Keratinocyte (primary cell): ENCODE results near the gene GPR15. TPM values are rescaled to one million over a fixed set of nuclear protein-coding genes. Genes with fewer than 3 reads are reported as not detected.

Experiments
- DNase-seq: peaks from one replicate; pipeline ENCODE4 v3.0.0-alpha.2; 2011; ENCODE audit warnings: low read depth, missing footprints, low spot score
- FAIRE-seq: peaks from 2 replicates; lab custom pipeline; 2011; peaks lifted over from hg19 to GRCh38; lab: Jason Lieb, UNC
- H2AFZ ChIP-seq: 2 replicates; pipeline ENCODE4 v1.6.0; 2012; ENCODE audit warnings: low read length, control low read depth, inconsistent platforms; ENCODE audit not compliant: control insufficient read depth
- H3K27ac ChIP-seq: 2 replicates; pipeline ENCODE4 v1.5.1; 2011; ENCODE audit warnings: low read length; ENCODE audit not compliant: control insufficient read depth, insufficient read depth
- H3K27me3 ChIP-seq: 3 replicates; pipeline ENCODE4 v1.6.0; 2011; ENCODE audit warnings: low read length; ENCODE audit not compliant: control insufficient read depth, insufficient read depth; ENCODE audit errors: extremely low read depth
- H3K36me3 ChIP-seq, 2 experiments: 2 replicates in 1 of 2; 3 replicates in 1 of 2; pipeline ENCODE4 v1.5.1; 2011; ENCODE audit warnings: low read length in 2 of 2, mild to moderate bottlenecking in 1 of 2; ENCODE audit not compliant: control insufficient read depth in 2 of 2, insufficient read depth in 2 of 2; ENCODE audit errors: extremely low read depth in 1 of 2
- H3K4me1 ChIP-seq: 3 replicates; pipeline ENCODE4 v1.5.1; 2011; ENCODE audit warnings: low read length; ENCODE audit not compliant: control insufficient read depth, insufficient read depth; ENCODE audit errors: extremely low read depth
- H3K4me2 ChIP-seq: 3 replicates; pipeline ENCODE4 v1.6.0; 2011; ENCODE audit warnings: low read depth, low read length; ENCODE audit not compliant: control insufficient read depth, insufficient read depth; ENCODE audit errors: extremely low read depth
- H3K4me3 ChIP-seq, 3 experiments: fragments of 200-600 bp in 1 of 3; sonication (generic) in 1 of 3; 2 replicates in 2 of 3; 3 replicates in 1 of 3; pipeline ENCODE4 v1.5.1; 2011 to 2016; ENCODE audit warnings: low read length in 3 of 3, mild to moderate bottlenecking in 3 of 3, control low read depth in 2 of 3, inconsistent platforms in 1 of 3, low read depth in 1 of 3, mixed read lengths in 1 of 3, mixed run types in 1 of 3, moderate library complexity in 1 of 3; ENCODE audit not compliant: control insufficient read depth in 2 of 3, insufficient read depth in 2 of 3; ENCODE audit errors: extremely low read depth in 1 of 3
- H3K79me2 ChIP-seq: 2 replicates; pipeline ENCODE4 v1.6.0; 2012; ENCODE audit warnings: low read length; ENCODE audit not compliant: control insufficient read depth, insufficient read depth
- H3K9ac ChIP-seq: 3 replicates; pipeline ENCODE4 v1.6.0; 2011; ENCODE audit warnings: low read length; ENCODE audit not compliant: control insufficient read depth, insufficient read depth; ENCODE audit errors: extremely low read depth
- H3K9me1 ChIP-seq: 3 replicates; pipeline ENCODE4 v1.6.0; 2011; ENCODE audit warnings: low read length; ENCODE audit not compliant: control insufficient read depth, insufficient read depth; ENCODE audit errors: extremely low read depth
- H3K9me3 ChIP-seq: 2 replicates; pipeline ENCODE4 v1.5.1; 2012; ENCODE audit warnings: low read depth, low read length; ENCODE audit not compliant: control insufficient read depth
- H4K20me1 ChIP-seq: 3 replicates; pipeline ENCODE4 v1.6.0; 2011; ENCODE audit warnings: low read length; ENCODE audit not compliant: control insufficient read depth, insufficient read depth; ENCODE audit errors: extremely low read depth
- CTCF ChIP-seq, 3 experiments: IDR thresholded peaks in 1 of 3; conservative IDR thresholded peaks in 1 of 3; optimal IDR thresholded peaks in 1 of 3; 2 replicates in 2 of 3; 3 replicates in 1 of 3; pipeline versions ENCODE3 to v1.5.1; 2011; ENCODE audit warnings: low read length in 3 of 3, mild to moderate bottlenecking in 3 of 3, moderate library complexity in 2 of 3, control low read depth in 1 of 3, inconsistent platforms in 1 of 3; ENCODE audit not compliant: insufficient read depth in 2 of 3; ENCODE audit errors: extremely low read depth in 1 of 3
- EZH2 ChIP-seq: IDR thresholded peaks from one replicate; pipeline ENCODE4 v1.6.1; 2012; ENCODE audit warnings: inconsistent platforms, mild to moderate bottlenecking, low read length, moderate library complexity
- dilution Hi-C: fragments of 300-500 bp; cut with MboI; formaldehyde crosslinking; loops from one replicate; pipeline ENCODE4 v1.7.0; 2020; ENCODE audit warnings: low sequenced_read_pairs; ENCODE audit not compliant: extremely low pct_ligation_motif_present
- polyA plus RNA-seq, 5 experiments: library from polyadenylated mRNA; depleted of rRNA in 3 of 5; stranded (reverse) in 3 of 5; stranded (forward) in 1 of 5; unstranded in 1 of 5; fragments of >200 nt; gene quantifications; 1 replicate in 1 of 5; 2 replicates in 3 of 5; 3 replicates in 1 of 5; pipeline versions ENCODE4 v1.2.1 to v1.2.3, GENCODE V29; 2011 to 2012; ENCODE audit warnings: missing spikeins in 2 of 5, low read depth in 1 of 5, low replicate concordance in 1 of 5

The GPR15 gene
- polyA plus RNA-seq, 1 donor (not counting 4 experiments of a cell fraction or from before 2014, with no cell fraction given): not detected

GRCh38 chr3:98534734-98535133 is 3.0 kb downstream of the GPR15 start:
- no peak for DNase-seq
- H2AFZ ChIP-seq: no peak overlapping the region
- no peak overlapping the region for H3K4me2 ChIP-seq
- no peaks in the 10 kb centered on the region for H3K9me1 ChIP-seq
- no peak overlapping the region for H3K4me3 ChIP-seq
- no peak for TF ChIP-seq CTCF (optimal IDR thresholded peaks at IDR 0.05 in 1 of 3, IDR thresholded peaks at IDR 0.05 in 1 of 3, conservative IDR thresholded peaks at IDR 0.05 in 1 of 3; ENCODE audit: extremely low read depth in 1 of 3, insufficient read depth in 2 of 3, low read length in 3 of 3)
- TF ChIP-seq EZH2: no peak
- H3K9ac ChIP-seq: no peak overlapping the region
- H3K27me3 ChIP-seq: no peaks in the 10 kb centered on the region
- H3K9me3 ChIP-seq: no peaks in the 10 kb centered on the region
- H3K27ac ChIP-seq: no peak overlapping the region
- H3K4me1 ChIP-seq: peaks cover 2% of the 10 kb centered on the region
- no peak for FAIRE-seq
- dilution Hi-C loops: no loop called here
- no peaks in the 10 kb centered on the region for H3K79me2 ChIP-seq
- no peaks in the 10 kb centered on the region for H3K36me3 ChIP-seq
- H4K20me1 ChIP-seq: no peaks in the 10 kb centered on the region

- H3K4me3 ChIP-seq: no peak overlapping the region
- dilution Hi-C loops: no loop called here
- no peak for TF ChIP-seq CTCF (optimal IDR thresholded peaks at IDR 0.05 in 1 of 3, IDR thresholded peaks at IDR 0.05 in 1 of 3, conservative IDR thresholded peaks at IDR 0.05 in 1 of 3; ENCODE audit: extremely low read depth in 1 of 3, insufficient read depth in 2 of 3, low read length in 3 of 3)
- no peak for TF ChIP-seq EZH2
Measured at GRCh38 chr3:98536456-98537017, 4.8 kb downstream of the GPR15 start.

More at GRCh38 chr3:98536456-98537017, 4.8 kb downstream of the GPR15 start:
- Histone ChIP-seq H3K79me2 (no peaks in the 10 kb centered on the region), H3K4me1 (peaks cover 2% of the 10 kb centered on the region), H3K27ac (no peak overlapping the region), H3K9me3 (no peaks in the 10 kb centered on the region), H3K9ac (no peak overlapping the region), H3K27me3 (no peaks in the 10 kb centered on the region), H4K20me1 (no peaks in the 10 kb centered on the region), H3K36me3 (no peaks in the 10 kb centered on the region), H3K9me1 (no peaks in the 10 kb centered on the region), H3K4me2 (no peak overlapping the region), H2AFZ (no peak overlapping the region)
- FAIRE-seq (no peak), DNase-seq (no peak)
